Superior temporal gyrus (tissue), 1 donor: ENCODE results near the gene PWWP2B.

Experiments
- DNase-seq: peaks from one replicate; pipeline ENCODE4 v3.0.0-alpha.2; 2016; ENCODE audit errors: extremely low spot score

The PWWP2B gene

GRCh38 chr10:132397036-132397541, at the start of gene PWWP2B:
TSS of gene PWWP2B (plus strand) at chr10:132397200. CDS start at chr10:132397227, 27 bp downstream.
- no peak for DNase-seq

GRCh38 chr10:132347211-132347930, 49.6 kb upstream of the PWWP2B start:
- DNase-seq = no peak

- no peak for DNase-seq
These were observed 49.1 kb upstream of the PWWP2B start for GRCh38 chr10:132347931-132348267.

- no peak for DNase-seq
These were observed 47.2 kb upstream of the PWWP2B start for GRCh38 chr10:132349766-132350165.

- DNase-seq = no peak
These were observed 46.6 kb upstream of the PWWP2B start for GRCh38 chr10:132350391-132350790.

- DNase-seq = no peak
These were observed 46.1 kb upstream of the PWWP2B start for GRCh38 chr10:132350946-132351345.

GRCh38 chr10:132351611-132352010, 45.4 kb upstream of the PWWP2B start:
- no peak for DNase-seq

GRCh38 chr10:132352462-132353308, 44.3 kb upstream of the PWWP2B start:
- peak; percentile 64 for DNase-seq

- no peak for DNase-seq
These were observed 43.3 kb upstream of the PWWP2B start for GRCh38 chr10:132353456-132354355.

GRCh38 chr10:132354356-132355094, 42.5 kb upstream of the PWWP2B start:
- DNase-seq = no peak

- DNase-seq = no peak
These were observed 41.7 kb upstream of the PWWP2B start for GRCh38 chr10:132355297-132355696.

- DNase-seq = no peak
These were observed 41.2 kb upstream of the PWWP2B start for GRCh38 chr10:132355754-132356153.

- DNase-seq = no peak
These were observed 40.3 kb upstream of the PWWP2B start for GRCh38 chr10:132356621-132357195.

- no peak for DNase-seq
These were observed 39.5 kb upstream of the PWWP2B start for GRCh38 chr10:132357286-132358058.

- no peak for DNase-seq
These were observed 37.5 kb upstream of the PWWP2B start for GRCh38 chr10:132359305-132360040.

- DNase-seq = no peak
These were observed 36.1 kb upstream of the PWWP2B start for GRCh38 chr10:132360766-132361447.

GRCh38 chr10:132361581-132362101, 35.4 kb upstream of the PWWP2B start:
- DNase-seq = no peak

- no peak for DNase-seq
These were observed 34.8 kb upstream of the PWWP2B start for GRCh38 chr10:132362151-132362611.
